Inflammatory macrophage treated with lipopolysaccharide for 4 hours (primary cell): ENCODE measurements around the gene TAS2R50.

Experiments
- DNase-seq: peaks from one replicate; pipeline ENCODE4 v3.0.0-alpha.2; 2020

Gene TAS2R50

GRCh38 chr12:10943167-10943566 is 43.5 kb downstream of the TAS2R50 start:
- no peak for DNase-seq

- no peak for DNase-seq
These were observed 44.6 kb downstream of the TAS2R50 start for GRCh38 chr12:10941916-10942607.

- DNase-seq: no peak
These were observed 45.3 kb downstream of the TAS2R50 start for GRCh38 chr12:10941369-10941768.

- no peak for DNase-seq
These were observed 46.3 kb downstream of the TAS2R50 start for GRCh38 chr12:10940389-10940788.

- no peak for DNase-seq
These were observed 47.5 kb downstream of the TAS2R50 start, which contains the start of gene TAS2R14 for GRCh38 chr12:10939163-10939562. TAS2R14 (minus strand) TSS chr12:10939263; CDS start chr12:10939207, 56 bp downstream.

GRCh38 chr12:10936506-10936905 is 50.2 kb downstream of the TAS2R50 start:
- DNase-seq: peak; percentile 16
